GM19467 (cell line): ENCODE results near the gene NADSYN1.
A peak's percentile ranks its signal among the peaks of the same experiment; 100 is the strongest.

Experiments
- ATAC-seq: cut with Tn5 transposase; IDR thresholded peaks from one replicate; pipeline ENCODE4 v1.9.1; 2021; ENCODE audit warnings: mild to moderate bottlenecking, moderate library complexity; ENCODE audit not compliant: unreplicated experiment

NADSYN1 gene

GRCh38 chr11:71432761-71433647 is 20.0 kb upstream of the NADSYN1 start:
- no peak for ATAC-seq

- no peak for ATAC-seq
These were observed 19.2 kb upstream of the NADSYN1 start for GRCh38 chr11:71433648-71434450.

GRCh38 chr11:71434576-71435130 is 18.4 kb upstream of the NADSYN1 start:
- ATAC-seq = no peak

- no peak for ATAC-seq
These were observed 17.6 kb upstream of the NADSYN1 start for GRCh38 chr11:71435278-71435951.

- ATAC-seq = no peak
These were observed 16.1 kb upstream of the NADSYN1 start for GRCh38 chr11:71436861-71437260.

GRCh38 chr11:71437399-71437798 is 15.6 kb upstream of the NADSYN1 start:
- ATAC-seq = no peak

GRCh38 chr11:71437879-71438278 is 15.1 kb upstream of the NADSYN1 start:
- ATAC-seq = no peak

GRCh38 chr11:71438650-71439049 is 14.4 kb upstream of the NADSYN1 start:
- ATAC-seq = no peak

- ATAC-seq = no peak
These were observed 12.8 kb upstream of the NADSYN1 start for GRCh38 chr11:71440021-71440755.

- no peak for ATAC-seq
These were observed 11.8 kb upstream of the NADSYN1 start for GRCh38 chr11:71441251-71441650.

GRCh38 chr11:71442123-71442522 is 10.9 kb upstream of the NADSYN1 start:
- no peak for ATAC-seq

- ATAC-seq = no peak
These were observed 10.1 kb upstream of the NADSYN1 start for GRCh38 chr11:71442880-71443279.

- no peak for ATAC-seq
These were observed 9.1 kb upstream of the NADSYN1 start for GRCh38 chr11:71443736-71444445.

GRCh38 chr11:71444811-71445210 is 8.2 kb upstream of the NADSYN1 start:
- no peak for ATAC-seq

GRCh38 chr11:71446150-71446549 is 6.9 kb upstream of the NADSYN1 start:
- ATAC-seq = no peak

GRCh38 chr11:71446942-71447688 is 5.9 kb upstream of the NADSYN1 start:
- ATAC-seq = no peak

- no peak for ATAC-seq
These were observed 5.2 kb upstream of the NADSYN1 start for GRCh38 chr11:71447791-71448256.

GRCh38 chr11:71448257-71449171 is 4.5 kb upstream of the NADSYN1 start, which contains the start of gene DHCR7:
TSS of gene DHCR7 (minus strand) at chr11:71448393. CDS start at chr11:71444952, 3,441 bp downstream.
- ATAC-seq = peak; percentile 73
